K562 (cell line): Measurements from ENCODE around the gene HOMEZ. TPM values are rescaled to one million over a fixed set of nuclear protein-coding genes. Genes with fewer than 3 reads are reported as not detected.

ENCODE experiments used
- ARNT ChIP-seq, 2 experiments: fragments of 450-650 bp; IDR thresholded peaks; 2 replicates each; pipeline ENCODE4 v1.6.1; 2016; ENCODE audit warnings: mild to moderate bottlenecking in 1 of 2
- BCOR ChIP-seq: fragments of 450-650 bp; IDR thresholded peaks from 2 replicates; pipeline ENCODE4 v1.6.1; 2016
- CAMTA2 ChIP-seq: fragments of 250-450 bp; sonication (Bioruptor Pico); conservative IDR thresholded peaks from 2 replicates; pipeline ENCODE4 v1.5.1; 2022
- CEBPB ChIP-seq: fragments of 450-650 bp; IDR thresholded peaks from 2 replicates; pipeline ENCODE4 v1.6.1; 2016; ENCODE audit warnings: missing genetic modification characterization, missing compliant biosample characterization
- CHD4 ChIP-seq: fragments of 200-600 bp; sonication (generic); IDR thresholded peaks from 3 replicates; pipeline ENCODE4 v1.6.1; 2012; ENCODE audit warnings: low read depth, mild to moderate bottlenecking, mixed read lengths, low read length, inconsistent platforms; ENCODE audit not compliant: insufficient read depth, insufficient replicate concordance, poor library complexity, severe bottlenecking
- EHMT2 ChIP-seq: fragments of 450-650 bp; IDR thresholded peaks from 2 replicates; pipeline ENCODE4 v1.6.1; 2018; ENCODE audit warnings: antibody characterized with exemption
- ELK3 ChIP-seq: fragments of 450-650 bp; formaldehyde crosslinking; IDR thresholded peaks from 2 replicates; pipeline ENCODE4 v1.4.0; 2020; ENCODE audit warnings: mild to moderate bottlenecking
- FOXA3 ChIP-seq, 2 experiments: fragments of 450-650 bp in 1 of 2; sonication (generic) in 1 of 2; formaldehyde crosslinking; IDR thresholded peaks in 1 of 2; conservative IDR thresholded peaks in 1 of 2; 2 replicates each; pipeline versions ENCODE4 v1.4.0 to v1.8.0; 2020 to 2022; ENCODE audit warnings: mild to moderate bottlenecking in 2 of 2, missing genetic modification reagents in 1 of 2
- MBD2 ChIP-seq: sonication (generic); IDR thresholded peaks from 2 replicates; pipeline ENCODE4 v1.6.1; 2016; ENCODE audit warnings: low read depth, borderline replicate concordance
- PBX2 ChIP-seq, 2 experiments: IDR thresholded peaks in 1 of 2; conservative IDR thresholded peaks in 1 of 2; 2 replicates each; pipeline ENCODE4 v1.6.1; 2016; ENCODE audit warnings: low read depth in 2 of 2, mild to moderate bottlenecking in 1 of 2, missing compliant biosample characterization in 1 of 2, missing genetic modification characterization in 1 of 2, moderate library complexity in 1 of 2
- PHB ChIP-seq: fragments of 250-450 bp; sonication (Bioruptor Pico); IDR thresholded peaks from 2 replicates; pipeline ENCODE4 v1.5.0; 2021
- PYGO2 ChIP-seq: fragments of 450-650 bp; IDR thresholded peaks from 2 replicates; pipeline ENCODE4 v1.6.1; 2016; ENCODE audit warnings: mild to moderate bottlenecking, missing genetic modification characterization, moderate library complexity, missing compliant biosample characterization
- RBM15 ChIP-seq: fragments of 200-400 bp; formaldehyde crosslinking; IDR thresholded peaks from 2 replicates; pipeline ENCODE4 v1.6.1; 2018; ENCODE audit warnings: mild to moderate bottlenecking, low read length, moderate library complexity; ENCODE audit not compliant: insufficient read depth
- RBM22 ChIP-seq: fragments of 200-400 bp; formaldehyde crosslinking; IDR thresholded peaks from 2 replicates; pipeline ENCODE4 v1.6.1; 2018; ENCODE audit warnings: low read length, low read depth; ENCODE audit not compliant: poor library complexity, severe bottlenecking
- SPI1 ChIP-seq: IDR thresholded peaks from 2 replicates; pipeline ENCODE4 v1.6.1; 2011; ENCODE audit warnings: low read depth, low read length, control low read depth, borderline replicate concordance
- TAF1 ChIP-seq: IDR thresholded peaks from 2 replicates; pipeline ENCODE4 v1.6.1; 2011; ENCODE audit warnings: mild to moderate bottlenecking, low read length, moderate library complexity; ENCODE audit not compliant: insufficient read depth, control insufficient read depth, severe bottlenecking; ENCODE audit errors: extremely low read depth
- TGIF2 ChIP-seq: sonication (generic); formaldehyde crosslinking; IDR thresholded peaks from 2 replicates; pipeline ENCODE4 v1.8.1; 2022; ENCODE audit warnings: mild to moderate bottlenecking, missing genetic modification reagents, moderate library complexity
- THRAP3 ChIP-seq: fragments of 450-650 bp; IDR thresholded peaks from 2 replicates; pipeline ENCODE4 v1.6.1; 2016; ENCODE audit warnings: mild to moderate bottlenecking, inconsistent platforms, borderline replicate concordance
- WHSC1 ChIP-seq: IDR thresholded peaks from one replicate; pipeline ENCODE4 v1.6.1; 2012; ENCODE audit warnings: low read length, control low read depth, inconsistent platforms
- ZKSCAN1 ChIP-seq: fragments of 150-350 bp; IDR thresholded peaks from 2 replicates; pipeline ENCODE4 v1.6.1; 2016; ENCODE audit warnings: low read depth, low read length
- ZNF583 ChIP-seq: fragments of 250-450 bp; sonication (Bioruptor Pico); IDR thresholded peaks from 2 replicates; pipeline ENCODE4 v1.4.0; 2020
- polyA plus RNA-seq, 8 experiments: library from polyadenylated mRNA; depleted of rRNA in 4 of 8; stranded (reverse) in 5 of 8; unstranded in 3 of 8; fragments of >200 nt; fragmentation: Nextera tagmentation in 2 of 8; fragmentation: Illumina TruSeq in 1 of 8; extraction: Ambion mirVana in 2 of 8; extraction: Trizol in 1 of 8; gene quantifications; 2 replicates each; pipeline versions ENCODE4 v1.2.1 to v1.2.3, GENCODE V29; 2011 to 2014; ENCODE audit warnings: inconsistent platforms in 1 of 8, missing spikeins in 1 of 8
- total RNA-seq, 7 experiments: library from RNA; depleted of rRNA in 6 of 7; stranded (reverse); fragments of >200 nt in 6 of 7; fragmentation: Illumina TruSeq in 2 of 7; extraction: Trizol in 2 of 7; gene quantifications; 2 replicates each; pipeline versions ENCODE4 v1.2.1 to v1.2.3, GENCODE V29; 2011 to 2021; ENCODE audit warnings: low replicate concordance in 1 of 7
- TF ChIP-seq, protein P1 (sequence below), 3 experiments: IDR thresholded peaks in 2 of 3; conservative IDR thresholded peaks in 1 of 3; 2 replicates each; pipeline ENCODE4 v1.5.1; 2011 to 2012; ENCODE audit warnings: low read length in 3 of 3, mild to moderate bottlenecking in 3 of 3, control low read depth in 2 of 3, improper control_type of control experiment in 1 of 3, inconsistent platforms in 1 of 3, low read depth in 1 of 3, mixed read lengths in 1 of 3, moderate library complexity in 1 of 3; ENCODE audit not compliant: insufficient read depth in 2 of 3

HOMEZ gene
- total and polyA plus RNA-seq, 9 of the 15 experiments (the other 6 are each of a cell fraction or from before 2014, with no cell fraction given): 3.0 to 30.2 (median 16.9) TPM

DNA sequence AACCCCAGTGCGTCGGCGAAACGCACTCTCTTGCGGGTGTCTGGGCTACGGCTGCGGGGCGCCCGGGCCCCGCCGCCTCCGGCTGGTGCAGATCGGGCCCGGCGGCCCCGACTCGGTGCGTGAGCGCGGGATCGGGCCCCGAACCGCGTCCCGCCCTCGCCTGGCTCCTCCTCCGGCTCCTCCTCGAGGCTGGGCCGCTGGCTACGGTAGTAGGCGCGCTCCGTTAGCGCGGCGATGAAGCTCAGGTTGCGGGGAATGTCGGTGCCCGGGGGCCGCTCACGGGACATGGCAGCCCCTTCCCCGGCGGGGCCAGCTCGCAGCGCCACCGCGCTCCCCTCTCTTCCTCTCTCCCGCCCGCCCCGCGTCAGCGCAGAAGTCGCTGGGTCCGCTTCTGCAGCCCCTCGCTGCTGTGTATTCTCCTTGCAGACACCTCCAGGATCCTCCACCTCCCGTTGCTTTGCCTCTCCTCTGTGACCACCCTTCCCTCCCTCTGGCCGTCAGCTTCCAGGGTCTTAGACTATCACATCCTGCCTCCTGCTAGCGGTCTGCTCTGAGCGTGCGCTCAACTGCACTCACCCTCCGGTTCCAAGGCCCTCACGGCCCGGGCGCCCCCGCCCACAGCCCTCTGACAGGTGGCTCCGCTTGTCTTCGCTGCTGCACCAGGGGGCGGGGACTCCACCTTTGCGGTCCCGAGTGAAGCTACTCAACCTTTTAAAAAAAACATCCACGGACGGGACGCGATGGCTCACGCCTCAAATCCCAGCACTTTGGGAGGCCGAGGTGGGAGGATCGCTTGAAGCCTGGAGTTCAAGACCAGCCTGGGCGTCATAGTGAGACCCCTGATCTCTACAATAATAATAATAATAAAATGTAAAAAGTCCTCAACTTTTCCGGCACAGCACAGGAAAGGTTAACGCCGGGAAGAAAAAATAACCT lies 16.6 kb upstream of the HOMEZ start, which contains the start of gene PPP1R3E (continued):
- no peak for TF ChIP-seq CEBPB (tag)
- no peak for TF ChIP-seq RBM15
- TF ChIP-seq MBD2: no peak
- TF ChIP-seq TGIF2 (CRISPR knock-in tag): 0 out of 2 replicates have a peak, but pooled peaks have one; percentile 29
- no peak for TF ChIP-seq THRAP3
- TF ChIP-seq PYGO2 (tag): no peak
- TF ChIP-seq ZNF583 (CRISPR knock-in tag): no peak
- TF ChIP-seq ELK3 (CRISPR knock-in tag): no peak
- no peak for TF ChIP-seq ARNT (IDR thresholded peaks at IDR 0.05)
- 0 out of 2 replicates have a peak, but pooled peaks have one; percentile 6 for TF ChIP-seq ZKSCAN1
- TF ChIP-seq RBM22: no peak
- no peak for TF ChIP-seq FOXA3 (CRISPR knock-in tag; conservative IDR thresholded peaks at IDR 0.05 in 1 of 2, IDR thresholded peaks at IDR 0.05 in 1 of 2)
- 0 out of 2 replicates have a peak, but pooled peaks have one; percentile 65 for TF ChIP-seq CAMTA2 (CRISPR knock-in tag)
- TF ChIP-seq PHB: 0 out of 2 replicates have a peak, but pooled peaks have one; percentile 59
- TF ChIP-seq BCOR: no peak
- peak; percentile 42 for TF ChIP-seq TAF1
- no peak for TF ChIP-seq SPI1
- TF ChIP-seq PBX2 (CRISPR knock-in tag; IDR thresholded peaks at IDR 0.05; ENCODE audit: low read depth): no peak
- TF ChIP-seq PBX2 (tag; conservative IDR thresholded peaks at IDR 0.05; ENCODE audit: low read depth): no peak
- TF ChIP-seq CHD4: no peak
- no peak for TF ChIP-seq WHSC1
- TF ChIP-seq, protein P1, sequence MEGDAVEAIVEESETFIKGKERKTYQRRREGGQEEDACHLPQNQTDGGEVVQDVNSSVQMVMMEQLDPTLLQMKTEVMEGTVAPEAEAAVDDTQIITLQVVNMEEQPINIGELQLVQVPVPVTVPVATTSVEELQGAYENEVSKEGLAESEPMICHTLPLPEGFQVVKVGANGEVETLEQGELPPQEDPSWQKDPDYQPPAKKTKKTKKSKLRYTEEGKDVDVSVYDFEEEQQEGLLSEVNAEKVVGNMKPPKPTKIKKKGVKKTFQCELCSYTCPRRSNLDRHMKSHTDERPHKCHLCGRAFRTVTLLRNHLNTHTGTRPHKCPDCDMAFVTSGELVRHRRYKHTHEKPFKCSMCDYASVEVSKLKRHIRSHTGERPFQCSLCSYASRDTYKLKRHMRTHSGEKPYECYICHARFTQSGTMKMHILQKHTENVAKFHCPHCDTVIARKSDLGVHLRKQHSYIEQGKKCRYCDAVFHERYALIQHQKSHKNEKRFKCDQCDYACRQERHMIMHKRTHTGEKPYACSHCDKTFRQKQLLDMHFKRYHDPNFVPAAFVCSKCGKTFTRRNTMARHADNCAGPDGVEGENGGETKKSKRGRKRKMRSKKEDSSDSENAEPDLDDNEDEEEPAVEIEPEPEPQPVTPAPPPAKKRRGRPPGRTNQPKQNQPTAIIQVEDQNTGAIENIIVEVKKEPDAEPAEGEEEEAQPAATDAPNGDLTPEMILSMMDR (IDR thresholded peaks at IDR 0.05 in 2 of 3, conservative IDR thresholded peaks at IDR 0.05 in 1 of 3; ENCODE audit: insufficient read depth in 2 of 3, low read depth in 1 of 3, low read length in 3 of 3): no peak
- TF ChIP-seq EHMT2: no peak
